Measurements from ENCODE around the gene AKR1B15.

DNA sequence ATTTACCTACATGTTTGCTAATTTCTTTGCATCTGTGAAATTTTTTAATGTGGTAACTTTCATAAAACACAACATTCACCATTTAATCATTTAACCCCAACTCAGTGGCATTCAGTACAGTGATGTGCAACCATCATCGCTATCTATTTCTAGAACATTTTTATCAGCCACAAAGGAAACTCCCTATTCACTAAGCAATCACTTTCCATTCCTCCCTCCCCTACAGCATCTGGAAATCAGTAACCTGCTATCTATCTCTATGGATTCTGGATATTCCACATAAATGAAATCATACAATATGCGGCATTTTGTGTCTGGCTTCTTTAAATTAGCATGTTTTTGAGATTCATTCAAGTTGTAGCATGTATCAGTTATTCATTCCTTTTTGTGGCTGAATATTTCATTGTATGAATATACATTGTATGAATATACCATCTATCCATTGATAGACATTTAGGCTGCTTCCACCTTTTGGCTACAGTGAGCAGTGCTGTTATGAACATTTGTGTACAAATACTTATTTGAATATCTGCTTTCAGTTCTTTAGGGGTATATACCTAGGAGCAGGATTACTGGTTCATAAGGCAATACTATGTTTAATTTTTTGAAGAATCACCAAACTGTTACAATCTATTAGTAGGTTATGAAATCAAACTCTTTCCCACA lies 78.3 kb downstream of the AKR1B15 start:
- no peak for TF ChIP-seq POLR2A (IDR thresholded peaks at IDR 0.05)
- TF ChIP-seq, protein P1, sequence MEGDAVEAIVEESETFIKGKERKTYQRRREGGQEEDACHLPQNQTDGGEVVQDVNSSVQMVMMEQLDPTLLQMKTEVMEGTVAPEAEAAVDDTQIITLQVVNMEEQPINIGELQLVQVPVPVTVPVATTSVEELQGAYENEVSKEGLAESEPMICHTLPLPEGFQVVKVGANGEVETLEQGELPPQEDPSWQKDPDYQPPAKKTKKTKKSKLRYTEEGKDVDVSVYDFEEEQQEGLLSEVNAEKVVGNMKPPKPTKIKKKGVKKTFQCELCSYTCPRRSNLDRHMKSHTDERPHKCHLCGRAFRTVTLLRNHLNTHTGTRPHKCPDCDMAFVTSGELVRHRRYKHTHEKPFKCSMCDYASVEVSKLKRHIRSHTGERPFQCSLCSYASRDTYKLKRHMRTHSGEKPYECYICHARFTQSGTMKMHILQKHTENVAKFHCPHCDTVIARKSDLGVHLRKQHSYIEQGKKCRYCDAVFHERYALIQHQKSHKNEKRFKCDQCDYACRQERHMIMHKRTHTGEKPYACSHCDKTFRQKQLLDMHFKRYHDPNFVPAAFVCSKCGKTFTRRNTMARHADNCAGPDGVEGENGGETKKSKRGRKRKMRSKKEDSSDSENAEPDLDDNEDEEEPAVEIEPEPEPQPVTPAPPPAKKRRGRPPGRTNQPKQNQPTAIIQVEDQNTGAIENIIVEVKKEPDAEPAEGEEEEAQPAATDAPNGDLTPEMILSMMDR (IDR thresholded peaks at IDR 0.05), result no peak

Data from uterus (tissue), 2 donors.